ENCODE measurements around the gene RNF4.

RNF4 gene

GRCh38 chr4:2426069-2426397, 42.9 kb upstream of the RNF4 start:
- ATAC-seq: no peak
- TF ChIP-seq OSR1 (CRISPR knock-in tag; IDR thresholded peaks at IDR 0.05): no peak
- no peak for TF ChIP-seq ZNF70 (CRISPR knock-in tag; IDR thresholded peaks at IDR 0.05)
- TF ChIP-seq CSDC2 (CRISPR knock-in tag; IDR thresholded peaks at IDR 0.05): no peak
- no peak for TF ChIP-seq TCF4 (CRISPR knock-in tag; IDR thresholded peaks at IDR 0.05; ENCODE audit: borderline replicate concordance)
- no peak for TF ChIP-seq TSHZ2 (CRISPR knock-in tag; IDR thresholded peaks at IDR 0.05)
- no peak for TF ChIP-seq ZNF8 (CRISPR knock-in tag; IDR thresholded peaks at IDR 0.05)
- no peak for TF ChIP-seq ISL1 (CRISPR knock-in tag; IDR thresholded peaks at IDR 0.05)
- TF ChIP-seq, protein P1, sequence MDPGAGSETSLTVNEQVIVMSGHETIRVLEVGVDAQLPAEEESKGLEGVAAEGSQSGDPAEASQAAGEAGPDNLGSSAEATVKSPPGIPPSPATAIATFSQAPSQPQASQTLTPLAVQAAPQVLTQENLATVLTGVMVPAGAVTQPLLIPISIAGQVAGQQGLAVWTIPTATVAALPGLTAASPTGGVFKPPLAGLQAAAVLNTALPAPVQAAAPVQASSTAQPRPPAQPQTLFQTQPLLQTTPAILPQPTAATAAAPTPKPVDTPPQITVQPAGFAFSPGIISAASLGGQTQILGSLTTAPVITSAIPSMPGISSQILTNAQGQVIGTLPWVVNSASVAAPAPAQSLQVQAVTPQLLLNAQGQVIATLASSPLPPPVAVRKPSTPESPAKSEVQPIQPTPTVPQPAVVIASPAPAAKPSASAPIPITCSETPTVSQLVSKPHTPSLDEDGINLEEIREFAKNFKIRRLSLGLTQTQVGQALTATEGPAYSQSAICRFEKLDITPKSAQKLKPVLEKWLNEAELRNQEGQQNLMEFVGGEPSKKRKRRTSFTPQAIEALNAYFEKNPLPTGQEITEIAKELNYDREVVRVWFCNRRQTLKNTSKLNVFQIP (CRISPR knock-in tag; IDR thresholded peaks at IDR 0.05; ENCODE audit: borderline replicate concordance, low read depth): no peak
- TF ChIP-seq, protein P2, sequence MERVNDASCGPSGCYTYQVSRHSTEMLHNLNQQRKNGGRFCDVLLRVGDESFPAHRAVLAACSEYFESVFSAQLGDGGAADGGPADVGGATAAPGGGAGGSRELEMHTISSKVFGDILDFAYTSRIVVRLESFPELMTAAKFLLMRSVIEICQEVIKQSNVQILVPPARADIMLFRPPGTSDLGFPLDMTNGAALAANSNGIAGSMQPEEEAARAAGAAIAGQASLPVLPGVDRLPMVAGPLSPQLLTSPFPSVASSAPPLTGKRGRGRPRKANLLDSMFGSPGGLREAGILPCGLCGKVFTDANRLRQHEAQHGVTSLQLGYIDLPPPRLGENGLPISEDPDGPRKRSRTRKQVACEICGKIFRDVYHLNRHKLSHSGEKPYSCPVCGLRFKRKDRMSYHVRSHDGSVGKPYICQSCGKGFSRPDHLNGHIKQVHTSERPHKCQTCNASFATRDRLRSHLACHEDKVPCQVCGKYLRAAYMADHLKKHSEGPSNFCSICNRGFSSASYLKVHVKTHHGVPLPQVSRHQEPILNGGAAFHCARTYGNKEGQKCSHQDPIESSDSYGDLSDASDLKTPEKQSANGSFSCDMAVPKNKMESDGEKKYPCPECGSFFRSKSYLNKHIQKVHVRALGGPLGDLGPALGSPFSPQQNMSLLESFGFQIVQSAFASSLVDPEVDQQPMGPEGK (CRISPR knock-in tag; IDR thresholded peaks at IDR 0.05; ENCODE audit: borderline replicate concordance): no peak
- TF ChIP-seq CSRNP3 (CRISPR knock-in tag; IDR thresholded peaks at IDR 0.05): no peak
- no peak for TF ChIP-seq RARB (CRISPR knock-in tag; IDR thresholded peaks at IDR 0.05)
- TF ChIP-seq SNAI2 (CRISPR knock-in tag; IDR thresholded peaks at IDR 0.05): no peak
- no peak for TF ChIP-seq BACH2 (CRISPR knock-in tag; IDR thresholded peaks at IDR 0.05; ENCODE audit: borderline replicate concordance)
- no peak for TF ChIP-seq ZNF565 (CRISPR knock-in tag; conservative IDR thresholded peaks at IDR 0.05; ENCODE audit: low read depth)
- TF ChIP-seq PPARA (CRISPR knock-in tag; IDR thresholded peaks at IDR 0.05; ENCODE audit: borderline replicate concordance): no peak
- no peak for TF ChIP-seq ZFP30 (CRISPR knock-in tag; IDR thresholded peaks at IDR 0.05)
- TF ChIP-seq GLIS3 (CRISPR knock-in tag; IDR thresholded peaks at IDR 0.05): no peak
- no peak for TF ChIP-seq ZC3H10 (CRISPR knock-in tag; IDR thresholded peaks at IDR 0.05)
- TF ChIP-seq ARNTL (CRISPR knock-in tag; IDR thresholded peaks at IDR 0.05; ENCODE audit: borderline replicate concordance, low read depth): no peak

DNA sequence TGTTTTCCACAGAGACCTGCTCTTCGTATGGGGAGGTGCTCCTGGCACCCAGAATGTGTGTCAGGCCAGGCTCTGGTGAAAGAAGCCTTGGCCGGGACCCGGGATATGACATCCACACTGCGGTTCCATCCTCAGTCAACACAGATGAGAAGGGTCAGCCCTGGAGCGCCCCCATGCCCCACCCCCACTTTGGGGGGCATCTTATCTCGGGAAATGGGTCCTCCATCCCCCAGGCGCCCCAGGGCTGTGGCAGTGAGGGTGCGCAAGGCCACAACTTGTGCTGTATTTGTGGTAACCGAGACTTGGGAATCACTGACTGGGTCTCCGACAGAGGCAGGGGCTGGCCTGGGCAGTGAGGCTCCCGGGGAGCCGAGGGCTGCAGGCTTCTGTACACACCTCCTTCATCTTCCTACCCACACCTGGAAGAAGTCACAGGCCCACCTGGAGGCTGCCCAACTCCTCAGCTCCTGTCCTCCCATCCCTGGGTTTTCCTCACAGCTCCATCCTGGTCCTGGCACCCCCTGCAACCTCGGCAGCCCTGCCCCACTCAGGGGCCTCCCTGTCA, 42.1 kb upstream of the RNF4 start:
- ATAC-seq: no peak
- TF ChIP-seq ZFP30 (CRISPR knock-in tag; IDR thresholded peaks at IDR 0.05): no peak
- no peak for TF ChIP-seq TSHZ2 (CRISPR knock-in tag; IDR thresholded peaks at IDR 0.05)
- no peak for TF ChIP-seq TOX (CRISPR knock-in tag; IDR thresholded peaks at IDR 0.05; ENCODE audit: borderline replicate concordance)
- no peak for TF ChIP-seq ISL1 (CRISPR knock-in tag; IDR thresholded peaks at IDR 0.05)
- TF ChIP-seq PPARA (CRISPR knock-in tag; IDR thresholded peaks at IDR 0.05; ENCODE audit: borderline replicate concordance): no peak
- no peak for TF ChIP-seq BACH2 (CRISPR knock-in tag; IDR thresholded peaks at IDR 0.05; ENCODE audit: borderline replicate concordance)
- no peak for TF ChIP-seq RARB (CRISPR knock-in tag; IDR thresholded peaks at IDR 0.05)
- TF ChIP-seq ZNF565 (CRISPR knock-in tag; conservative IDR thresholded peaks at IDR 0.05; ENCODE audit: low read depth): no peak
- no peak for TF ChIP-seq GLIS3 (CRISPR knock-in tag; IDR thresholded peaks at IDR 0.05)
- TF ChIP-seq TCF4 (CRISPR knock-in tag; IDR thresholded peaks at IDR 0.05; ENCODE audit: borderline replicate concordance): no peak

Measured in SK-N-SH treated with all-trans-retinoic acid at 6 μM for 48 hours (cell line).